Activated T-helper 17 cell treated with anti-CD3 and anti-CD28 coated beads, Interleukin-2, amount 50 U/mL, for 72 hours (primary cell): Measurements from ENCODE around the gene TSNAXIP1. TPM values are rescaled to one million over a fixed set of nuclear protein-coding genes. Genes with fewer than 3 reads are reported as not detected.

Experiments
- ATAC-seq: fragments of 150-1000 bp; cut with Tn5 transposase; replicated peaks from 2 replicates; pipeline ENCODE4 v1.10.0; 2021; ENCODE audit warnings: mild to moderate bottlenecking, moderate library complexity
- H3K27ac Mint-ChIP-seq: one replicate; pipeline ENCODE4 v1.8.0; 2022; ENCODE audit warnings: mixed read lengths
- H3K27me3 Mint-ChIP-seq: one replicate; pipeline ENCODE4 v1.8.0; 2022; ENCODE audit warnings: mixed read lengths
- H3K36me3 Mint-ChIP-seq: one replicate; pipeline ENCODE4 v1.8.0; 2022; ENCODE audit warnings: low read depth, mild to moderate bottlenecking, mixed read lengths
- H3K4me1 Mint-ChIP-seq: one replicate; pipeline ENCODE4 v1.8.0; 2022; ENCODE audit warnings: mixed read lengths
- H3K4me3 Mint-ChIP-seq: one replicate; pipeline ENCODE4 v1.8.0; 2022; ENCODE audit warnings: mild to moderate bottlenecking, mixed read lengths
- H3K9me3 Mint-ChIP-seq: one replicate; pipeline ENCODE4 v1.8.0; 2022; ENCODE audit warnings: mixed read lengths
- total RNA-seq, 2 donors: library from RNA; stranded (reverse); gene quantifications; one replicate each; pipeline ENCODE4 v1.2.3, GENCODE V29; 2022

The TSNAXIP1 gene
- total RNA-seq, 2 donors from 2014 or later, result 0.26 TPM; not detected in 1

GRCh38 chr16:67774457-67774853, 32.2 kb upstream of the TSNAXIP1 start:
- H3K27me3 Mint-ChIP-seq, result no peaks in the 10 kb centered on the region
- no peak for ATAC-seq
- H3K4me3 Mint-ChIP-seq, result no peak overlapping the region
- peaks cover 30% of the 10 kb centered on the region for H3K36me3 Mint-ChIP-seq
- no peaks in the 10 kb centered on the region for H3K9me3 Mint-ChIP-seq
- H3K4me1 Mint-ChIP-seq, result peaks cover 11% of the 10 kb centered on the region
- H3K27ac Mint-ChIP-seq, result no peak overlapping the region

GRCh38 chr16:67775273-67775672, 31.4 kb upstream of the TSNAXIP1 start:
- H3K36me3 Mint-ChIP-seq, result peaks cover 28% of the 10 kb centered on the region
- no peaks in the 10 kb centered on the region for H3K9me3 Mint-ChIP-seq
- H3K27me3 Mint-ChIP-seq, result no peaks in the 10 kb centered on the region
- H3K4me3 Mint-ChIP-seq, result no peak overlapping the region
- no peak overlapping the region for H3K27ac Mint-ChIP-seq
- no peak for ATAC-seq
- H3K4me1 Mint-ChIP-seq, result peaks cover 19% of the 10 kb centered on the region

GRCh38 chr16:67779256-67780014, 27.3 kb upstream of the TSNAXIP1 start:
- H3K9me3 Mint-ChIP-seq, result no peaks in the 10 kb centered on the region
- peaks cover 19% of the 10 kb centered on the region for H3K36me3 Mint-ChIP-seq
- peaks cover 19% of the 10 kb centered on the region for H3K4me1 Mint-ChIP-seq
- H3K27me3 Mint-ChIP-seq, result no peaks in the 10 kb centered on the region
- no peak overlapping the region for H3K4me3 Mint-ChIP-seq
- ATAC-seq, result peak; percentile 44
- H3K27ac Mint-ChIP-seq, result peak overlapping the region; percentile 82

GRCh38 chr16:67780847-67781564, 25.7 kb upstream of the TSNAXIP1 start:
- no peaks in the 10 kb centered on the region for H3K9me3 Mint-ChIP-seq
- H3K36me3 Mint-ChIP-seq, result peaks cover 21% of the 10 kb centered on the region
- peak overlapping the region; percentile 82 for H3K27ac Mint-ChIP-seq
- peak overlapping the region; percentile 14 for H3K4me3 Mint-ChIP-seq
- no peak for ATAC-seq
- H3K4me1 Mint-ChIP-seq, result peaks cover 19% of the 10 kb centered on the region
- H3K27me3 Mint-ChIP-seq, result no peaks in the 10 kb centered on the region

- Mint-ChIP-seq H3K4me1 (peaks cover 19% of the 10 kb centered on the region), H3K27me3 (no peaks in the 10 kb centered on the region), H3K9me3 (no peaks in the 10 kb centered on the region), H3K4me3 (peak overlapping the region; percentile 14), H3K36me3 (peaks cover 21% of the 10 kb centered on the region), H3K27ac (peak overlapping the region; percentile 82)
- ATAC-seq, result peak; percentile 69
Observed at GRCh38 chr16:67781565-67781921, 25.1 kb upstream of the TSNAXIP1 start.

GRCh38 chr16:67782567-67783352, 23.9 kb upstream of the TSNAXIP1 start:
- Mint-ChIP-seq H3K36me3 (peaks cover 21% of the 10 kb centered on the region), H3K27me3 (no peaks in the 10 kb centered on the region), H3K4me3 (no peak overlapping the region), H3K27ac (no peak overlapping the region), H3K9me3 (no peaks in the 10 kb centered on the region), H3K4me1 (peaks cover 19% of the 10 kb centered on the region)
- no peak for ATAC-seq

GRCh38 chr16:67783353-67783725, 23.4 kb upstream of the TSNAXIP1 start:
- H3K9me3 Mint-ChIP-seq, result no peaks in the 10 kb centered on the region
- H3K4me1 Mint-ChIP-seq, result peaks cover 19% of the 10 kb centered on the region
- no peak for ATAC-seq
- H3K4me3 Mint-ChIP-seq, result no peak overlapping the region
- no peak overlapping the region for H3K27ac Mint-ChIP-seq
- H3K27me3 Mint-ChIP-seq, result no peaks in the 10 kb centered on the region
- peaks cover 21% of the 10 kb centered on the region for H3K36me3 Mint-ChIP-seq

- Mint-ChIP-seq H3K36me3 (peaks cover 14% of the 10 kb centered on the region), H3K4me3 (no peak overlapping the region), H3K9me3 (no peaks in the 10 kb centered on the region), H3K27me3 (no peaks in the 10 kb centered on the region), H3K27ac (no peak overlapping the region), H3K4me1 (peaks cover 10% of the 10 kb centered on the region)
- peak; percentile 31 for ATAC-seq
Observed at GRCh38 chr16:67786491-67786890, 20.2 kb upstream of the TSNAXIP1 start.

- no peak overlapping the region for H3K4me3 Mint-ChIP-seq
- no peaks in the 10 kb centered on the region for H3K9me3 Mint-ChIP-seq
- ATAC-seq, result no peak
- peaks cover 7% of the 10 kb centered on the region for H3K4me1 Mint-ChIP-seq
- H3K27me3 Mint-ChIP-seq, result no peaks in the 10 kb centered on the region
- H3K36me3 Mint-ChIP-seq, result no peaks in the 10 kb centered on the region
- H3K27ac Mint-ChIP-seq, result peak overlapping the region; percentile 25
Observed at GRCh38 chr16:67790071-67790470, 16.6 kb upstream of the TSNAXIP1 start.

GRCh38 chr16:67796099-67796718, 10.5 kb upstream of the TSNAXIP1 start:
- ATAC-seq, result no peak
- Mint-ChIP-seq H3K27me3 (no peaks in the 10 kb centered on the region), H3K4me1 (peaks cover 27% of the 10 kb centered on the region), H3K4me3 (no peak overlapping the region), H3K9me3 (no peaks in the 10 kb centered on the region), H3K36me3 (peaks cover 43% of the 10 kb centered on the region), H3K27ac (peak overlapping the region; percentile 51)

- Mint-ChIP-seq H3K9me3 (no peaks in the 10 kb centered on the region), H3K27me3 (no peaks in the 10 kb centered on the region), H3K36me3 (peaks cover 85% of the 10 kb centered on the region), H3K4me1 (peaks cover 45% of the 10 kb centered on the region), H3K27ac (peak overlapping the region; percentile 76), H3K4me3 (no peak overlapping the region)
- no peak for ATAC-seq
Observed at GRCh38 chr16:67800338-67800926, 6.3 kb upstream of the TSNAXIP1 start.

- no peak for ATAC-seq
- H3K27me3 Mint-ChIP-seq, result no peaks in the 10 kb centered on the region
- no peaks in the 10 kb centered on the region for H3K9me3 Mint-ChIP-seq
- H3K4me3 Mint-ChIP-seq, result peak overlapping the region; percentile 66
- peaks cover 86% of the 10 kb centered on the region for H3K36me3 Mint-ChIP-seq
- peak overlapping the region; percentile 76 for H3K27ac Mint-ChIP-seq
- peaks cover 45% of the 10 kb centered on the region for H3K4me1 Mint-ChIP-seq
Observed at GRCh38 chr16:67801241-67801640, 5.4 kb upstream of the TSNAXIP1 start.

GRCh38 chr16:67801883-67802282, 4.8 kb upstream of the TSNAXIP1 start:
- H3K4me1 Mint-ChIP-seq, result peaks cover 39% of the 10 kb centered on the region

GRCh38 chr16:67803894-67804293, 2.8 kb upstream of the TSNAXIP1 start:
- Mint-ChIP-seq H3K4me3 (peak overlapping the region; percentile 77), H3K27ac (no peak overlapping the region), H3K36me3 (peaks cover 65% of the 10 kb centered on the region), H3K9me3 (no peaks in the 10 kb centered on the region), H3K4me1 (peaks cover 32% of the 10 kb centered on the region), H3K27me3 (no peaks in the 10 kb centered on the region)
- no peak for ATAC-seq

More at GRCh38 chr16:67801883-67802282, 4.8 kb upstream of the TSNAXIP1 start:
- H3K27me3 Mint-ChIP-seq, result no peaks in the 10 kb centered on the region
- H3K36me3 Mint-ChIP-seq, result peaks cover 79% of the 10 kb centered on the region
- no peak for ATAC-seq
- H3K4me3 Mint-ChIP-seq, result peak overlapping the region; percentile 66
- H3K9me3 Mint-ChIP-seq, result no peaks in the 10 kb centered on the region
- H3K27ac Mint-ChIP-seq, result peak overlapping the region; percentile 76
